HepG2 (cell line): Measurements from ENCODE around the gene AADAT. TPM values are rescaled to one million over a fixed set of nuclear protein-coding genes. Genes with fewer than 3 reads are reported as not detected.

Experiments used
- ATAC-seq: fragments of 200-7000 bp; cut with Tn5 transposase; 3 replicates; pipeline ENCODE4 v1.9.1; 2020; ENCODE audit warnings: mild to moderate bottlenecking, moderate library complexity
- BruUV-seq: library from RNA; stranded (reverse); fragments of 400-500 nt; replicated peaks from 2 replicates; lab custom pipeline; 2021; lab: Mats Ljungman, UMichigan
- CTCF ChIA-PET: fragments of 300-600 bp; formaldehyde crosslinking; extraction: SDS; loops from one replicate; lab custom pipeline; 2021; ENCODE audit warnings: low total read pairs, inconsistent platforms, low intra/inter-chr PET ratio; lab: Yijun Ruan, JAX
- POLR2A ChIA-PET: fragments of 350-600 bp; sonication (Branson Sonifier 250); formaldehyde crosslinking; loops from one replicate; lab custom pipeline; 2020; ENCODE audit warnings: antibody characterized with exemption, inconsistent platforms; lab: Yijun Ruan, JAX
- DNase-seq: peaks from one replicate; pipeline ENCODE4 v3.0.0-alpha.2; 2015; ENCODE audit warnings: low spot score
- FAIRE-seq: peaks from 3 replicates; lab custom pipeline; 2011; peaks lifted over from hg19 to GRCh38; lab: Jason Lieb, UNC
- H2AFZ ChIP-seq: one replicate; pipeline ENCODE4 v1.6.1; 2011; ENCODE audit warnings: low read length, inconsistent platforms
- H3K27ac ChIP-seq: fragments of 300-600 bp; 3 replicates; pipeline ENCODE4 v1.8.0; 2011; ENCODE audit warnings: mixed run types, mild to moderate bottlenecking, mixed read lengths, low read length, inconsistent platforms; ENCODE audit not compliant: insufficient read depth; ENCODE audit errors: extremely low read length
- H3K27me3 ChIP-seq, 2 experiments: fragments of 200-600 bp in 1 of 2; 2 replicates in 1 of 2; 3 replicates in 1 of 2; pipeline versions ENCODE4 v1.6.0 to v1.8.0; 2011; ENCODE audit warnings: low read length in 2 of 2, mild to moderate bottlenecking in 2 of 2, moderate library complexity in 2 of 2, inconsistent platforms in 1 of 2; ENCODE audit not compliant: insufficient read depth in 2 of 2, control insufficient read depth in 1 of 2
- H3K36me3 ChIP-seq, 2 experiments: fragments of 200-600 bp in 1 of 2; replicated peaks in 1 of 2; 2 replicates in 1 of 2; 3 replicates in 1 of 2; pipeline versions ENCODE4 v1.5.1 to v1.8.0; 2011; ENCODE audit warnings: low read length in 2 of 2, inconsistent platforms in 1 of 2; ENCODE audit not compliant: insufficient read depth in 2 of 2, control insufficient read depth in 1 of 2
- H3K4me1 ChIP-seq: 2 replicates; pipeline ENCODE4 v1.5.1; 2012; ENCODE audit warnings: low read length, inconsistent platforms; ENCODE audit not compliant: insufficient read depth
- H3K4me2 ChIP-seq: 2 replicates; pipeline ENCODE4 v1.6.0; 2011; ENCODE audit warnings: low read depth, low read length, inconsistent platforms
- H3K4me3 ChIP-seq, 3 experiments: fragments of 200-600 bp in 1 of 3; sonication (generic), shearing (Covaris generic) in 1 of 3; replicated peaks in 1 of 3; 2 replicates each; pipeline ENCODE4 v1.5.1; 2011 to 2016; ENCODE audit warnings: low read length in 3 of 3, inconsistent platforms in 2 of 3, low read depth in 2 of 3, mild to moderate bottlenecking in 2 of 3, control low read depth in 1 of 3, mixed read lengths in 1 of 3; ENCODE audit not compliant: insufficient read depth in 1 of 3
- H3K79me2 ChIP-seq: one replicate; pipeline ENCODE4 v1.6.1; 2011; ENCODE audit warnings: low read length, inconsistent platforms; ENCODE audit not compliant: insufficient read depth
- H3K9ac ChIP-seq: 2 replicates; pipeline ENCODE4 v1.6.0; 2011; ENCODE audit warnings: mild to moderate bottlenecking, low read depth, low read length, inconsistent platforms; ENCODE audit not compliant: insufficient read depth
- H3K9me3 ChIP-seq: 2 replicates; pipeline ENCODE4 v1.5.1; 2012; ENCODE audit warnings: mild to moderate bottlenecking, low read length
- H4K20me1 ChIP-seq: 2 replicates; pipeline ENCODE4 v1.6.0; 2011; ENCODE audit warnings: inconsistent platforms, mild to moderate bottlenecking, low read length, moderate library complexity; ENCODE audit not compliant: insufficient read depth
- CBX2 ChIP-seq, 2 experiments: fragments of 200-600 bp in 1 of 2; sonication (generic); formaldehyde crosslinking in 1 of 2; IDR thresholded peaks; 2 replicates each; pipeline versions ENCODE4 v1.7.0 to v1.8.1; 2018 to 2022; ENCODE audit warnings: low read depth in 2 of 2, low read length in 1 of 2, mild to moderate bottlenecking in 1 of 2, missing genetic modification reagents in 1 of 2
- EP300 ChIP-seq, 3 experiments: sonication (generic) in 1 of 3; formaldehyde crosslinking in 1 of 3; IDR thresholded peaks; 2 replicates each; pipeline versions ENCODE4 v1.5.1 to v1.6.1; 2011 to 2020; ENCODE audit warnings: low read depth in 2 of 3, low read length in 2 of 3, borderline replicate concordance in 1 of 3, improper control_type of control experiment in 1 of 3, mild to moderate bottlenecking in 1 of 3, missing genetic modification reagents in 1 of 3, moderate library complexity in 1 of 3
- HNRNPL ChIP-seq: fragments of 200-400 bp; formaldehyde crosslinking; IDR thresholded peaks from 2 replicates; pipeline ENCODE4 v1.6.1; 2017; ENCODE audit warnings: mild to moderate bottlenecking, low read depth, low read length
- IRF2 ChIP-seq: IDR thresholded peaks from 2 replicates; pipeline ENCODE4 v1.6.1; 2018; ENCODE audit warnings: missing genetic modification reagents, missing compliant biosample characterization
- KLF15 ChIP-seq: sonication (generic); formaldehyde crosslinking; IDR thresholded peaks from 2 replicates; pipeline ENCODE4 v1.8.1; 2023; ENCODE audit warnings: borderline replicate concordance, mild to moderate bottlenecking, inconsistent platforms, missing genetic modification reagents, mixed read lengths
- NKX3-1 ChIP-seq: sonication (generic); formaldehyde crosslinking; IDR thresholded peaks from 2 replicates; pipeline ENCODE4 v1.5.0; 2020; ENCODE audit warnings: missing genetic modification reagents
- RXRA ChIP-seq: sonication (generic); formaldehyde crosslinking; IDR thresholded peaks from 2 replicates; pipeline ENCODE4 v1.5.1; 2020; ENCODE audit warnings: missing genetic modification reagents
- RXRB ChIP-seq: IDR thresholded peaks from 2 replicates; pipeline ENCODE4 v1.6.1; 2016; ENCODE audit warnings: borderline replicate concordance, missing genetic modification reagents, missing compliant biosample characterization
- TOE1 ChIP-seq: sonication (generic); formaldehyde crosslinking; IDR thresholded peaks from 2 replicates; pipeline ENCODE4 v1.4.0; 2020; ENCODE audit warnings: mild to moderate bottlenecking, missing genetic modification reagents
- ZNF563 ChIP-seq: sonication (generic); formaldehyde crosslinking; IDR thresholded peaks from 2 replicates; pipeline ENCODE4 v1.8.0; 2022; ENCODE audit warnings: mild to moderate bottlenecking, moderate library complexity, missing genetic modification reagents
- ZNF709 ChIP-seq: sonication (generic); formaldehyde crosslinking; IDR thresholded peaks from 2 replicates; pipeline ENCODE4 v1.5.0; 2020; ENCODE audit warnings: mild to moderate bottlenecking, missing genetic modification reagents
- WGBS: methylation state at CpG from one replicate; pipeline ENCODE4 v1.1.6; 2017; ENCODE audit warnings: low lambda C conversion rate; 5-methylcytosine and 5-hydroxymethylcytosine counted together
- in situ Hi-C: cut with HindIII; loops from 2 replicates; pipeline ENCODE4 v1.10.0; 2017; ENCODE audit warnings: low pct_unique_long_range_greater_than_20kb; ENCODE audit not compliant: extremely low pct_ligation_motif_present
- intact Hi-C: fragments of 100-400 bp; cut with micrococcal nuclease; formaldehyde crosslinking; loops from one replicate; pipeline ENCODE4 v1.10.0; 2022; ENCODE audit not compliant: unreplicated experiment
- polyA plus RNA-seq, 8 experiments: library from polyadenylated mRNA; depleted of rRNA in 3 of 8; stranded (reverse) in 7 of 8; unstranded in 1 of 8; fragments of >200 nt; fragmentation: Illumina TruSeq in 4 of 8; extraction: Trizol in 4 of 8; gene quantifications; 2 replicates each; pipeline versions ENCODE4 v1.2.1 to v1.2.3, GENCODE V29; 2011 to 2016; ENCODE audit warnings: low read depth in 4 of 8, missing spikeins in 1 of 8, mixed read lengths in 1 of 8; ENCODE audit not compliant: insufficient read depth in 1 of 8
- total RNA-seq, 5 experiments: library from RNA; depleted of rRNA; stranded (reverse); fragments of >200 nt; fragmentation: Illumina TruSeq; extraction: Trizol; gene quantifications; 2 replicates each; pipeline ENCODE4 v1.2.3, GENCODE V29; 2016; ENCODE audit warnings: low read depth in 1 of 5
- TF ChIP-seq, protein P1 (sequence below): sonication (generic); formaldehyde crosslinking; IDR thresholded peaks from 2 replicates; pipeline ENCODE4 v1.4.0; 2020; ENCODE audit warnings: mild to moderate bottlenecking, missing genetic modification reagents, borderline replicate concordance
- TF ChIP-seq, protein P2 (sequence below): IDR thresholded peaks from 2 replicates; pipeline ENCODE4 v1.6.1; 2012; ENCODE audit warnings: inconsistent platforms
- TF ChIP-seq, protein P3 (sequence below): sonication (generic); formaldehyde crosslinking; IDR thresholded peaks from 2 replicates; pipeline ENCODE4 v1.4.0; 2020; ENCODE audit warnings: missing genetic modification reagents
- TF ChIP-seq, protein P4 (sequence below): sonication (generic); formaldehyde crosslinking; IDR thresholded peaks from 2 replicates; pipeline ENCODE4 v1.5.1; 2020; ENCODE audit warnings: mild to moderate bottlenecking, missing genetic modification reagents, borderline replicate concordance

The AADAT gene
- total and polyA plus RNA-seq, 2 of the 13 experiments (the other 11 are each of a cell fraction or from before 2014, with no cell fraction given), result 6.1 to 9.1 TPM

DNA sequence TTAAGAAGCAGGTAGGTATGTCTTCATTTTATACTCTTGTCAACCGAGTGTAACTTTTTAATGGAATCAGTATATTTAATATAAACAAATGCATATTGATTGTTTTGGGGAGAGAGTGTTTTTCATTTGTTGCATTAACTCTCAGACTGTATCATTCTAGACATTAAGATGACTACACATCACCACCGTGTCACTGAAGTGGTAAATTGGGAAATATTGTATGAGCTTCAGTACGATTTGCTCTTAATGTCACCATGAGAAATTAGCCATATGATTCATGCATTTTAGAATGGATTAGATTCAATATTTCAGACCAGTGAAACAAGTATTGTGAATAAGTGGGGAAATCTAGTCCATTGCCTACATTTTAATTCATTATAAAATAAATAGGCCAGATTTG, 53.9 kb downstream of the AADAT start (continued):
- TF ChIP-seq, protein P1, sequence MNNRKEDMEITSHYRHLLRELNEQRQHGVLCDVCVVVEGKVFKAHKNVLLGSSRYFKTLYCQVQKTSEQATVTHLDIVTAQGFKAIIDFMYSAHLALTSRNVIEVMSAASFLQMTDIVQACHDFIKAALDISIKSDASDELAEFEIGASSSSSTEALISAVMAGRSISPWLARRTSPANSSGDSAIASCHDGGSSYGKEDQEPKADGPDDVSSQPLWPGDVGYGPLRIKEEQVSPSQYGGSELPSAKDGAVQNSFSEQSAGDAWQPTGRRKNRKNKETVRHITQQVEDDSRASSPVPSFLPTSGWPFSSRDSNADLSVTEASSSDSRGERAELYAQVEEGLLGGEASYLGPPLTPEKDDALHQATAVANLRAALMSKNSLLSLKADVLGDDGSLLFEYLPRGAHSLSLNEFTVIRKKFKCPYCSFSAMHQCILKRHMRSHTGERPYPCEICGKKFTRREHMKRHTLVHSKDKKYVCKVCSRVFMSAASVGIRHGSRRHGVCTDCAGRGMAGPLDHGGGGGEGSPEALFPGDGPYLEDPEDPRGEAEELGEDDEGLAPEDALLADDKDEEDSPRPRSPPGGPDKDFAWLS (CRISPR knock-in tag), result no peak
- TF ChIP-seq TOE1 (CRISPR knock-in tag) (no peak), CBX2 (IDR thresholded peaks at IDR 0.05; ENCODE audit: low read depth, low read length) (no peak), CBX2 (CRISPR knock-in tag; IDR thresholded peaks at IDR 0.05; ENCODE audit: low read depth) (no peak), KLF15 (CRISPR knock-in tag) (no peak), RXRA (no peak), RXRB (CRISPR knock-in tag) (no peak), IRF2 (CRISPR knock-in tag) (no peak), NKX3-1 (CRISPR knock-in tag) (no peak)
- TF ChIP-seq, protein P2, sequence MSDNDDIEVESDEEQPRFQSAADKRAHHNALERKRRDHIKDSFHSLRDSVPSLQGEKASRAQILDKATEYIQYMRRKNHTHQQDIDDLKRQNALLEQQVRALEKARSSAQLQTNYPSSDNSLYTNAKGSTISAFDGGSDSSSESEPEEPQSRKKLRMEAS, result no peak

DNA sequence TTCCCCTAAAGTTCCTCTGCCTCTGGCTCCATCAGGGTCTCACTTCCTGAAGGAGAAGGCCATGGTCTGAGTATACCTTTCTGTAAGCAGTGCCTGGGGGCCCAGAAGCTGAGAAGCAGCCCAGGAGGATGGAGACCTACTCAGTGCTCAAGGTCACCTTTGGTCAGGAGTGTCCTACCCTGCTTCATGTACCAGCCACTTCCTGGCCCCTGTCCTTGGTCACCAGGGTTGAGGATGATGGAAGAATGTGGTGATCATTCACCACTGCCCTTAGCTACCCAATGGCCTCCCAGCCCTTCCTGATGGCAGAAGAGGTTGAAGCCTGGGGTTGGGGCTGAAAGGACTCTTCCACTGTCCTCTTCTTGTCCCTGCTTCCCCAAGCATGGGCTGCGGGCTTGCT, 54.5 kb downstream of the AADAT start:
- POLR2A ChIA-PET, result no interaction called here
- H3K27ac ChIP-seq, result no peak overlapping the region
- no peak overlapping the region for H3K4me3 ChIP-seq
- H2AFZ ChIP-seq, result no peak overlapping the region
- no peak overlapping the region for H3K9ac ChIP-seq
- DNase-seq, result no peak
- ATAC-seq, result no peak
- no peaks in the 10 kb centered on the region for H3K79me2 ChIP-seq
- in situ Hi-C loops (no loop called here), intact Hi-C loops (no loop called here)
- H4K20me1 ChIP-seq, result no peaks in the 10 kb centered on the region
- no peaks in the 10 kb centered on the region for H3K36me3 ChIP-seq
- H3K9me3 ChIP-seq, result no peaks in the 10 kb centered on the region
- no peaks in the 10 kb centered on the region; a peak in 1 of 5 replicates for H3K27me3 ChIP-seq
- BruUV-seq, result no TSS peak
- CTCF ChIA-PET, result no interaction called here
- FAIRE-seq, result no peak
- WGBS, result 55% methylated on average over 1 of the region's 1 CpG
- no peaks in the 10 kb centered on the region for H3K4me1 ChIP-seq
- no peak overlapping the region for H3K4me2 ChIP-seq
- no peak for TF ChIP-seq ZNF709 (CRISPR knock-in tag)
- no peak for TF ChIP-seq HNRNPL
- no peak for TF ChIP-seq ZNF563 (CRISPR knock-in tag)
- TF ChIP-seq, protein P3, sequence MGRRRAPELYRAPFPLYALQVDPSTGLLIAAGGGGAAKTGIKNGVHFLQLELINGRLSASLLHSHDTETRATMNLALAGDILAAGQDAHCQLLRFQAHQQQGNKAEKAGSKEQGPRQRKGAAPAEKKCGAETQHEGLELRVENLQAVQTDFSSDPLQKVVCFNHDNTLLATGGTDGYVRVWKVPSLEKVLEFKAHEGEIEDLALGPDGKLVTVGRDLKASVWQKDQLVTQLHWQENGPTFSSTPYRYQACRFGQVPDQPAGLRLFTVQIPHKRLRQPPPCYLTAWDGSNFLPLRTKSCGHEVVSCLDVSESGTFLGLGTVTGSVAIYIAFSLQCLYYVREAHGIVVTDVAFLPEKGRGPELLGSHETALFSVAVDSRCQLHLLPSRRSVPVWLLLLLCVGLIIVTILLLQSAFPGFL (CRISPR knock-in tag), result no peak
- TF ChIP-seq EP300 (IDR thresholded peaks at IDR 0.05; ENCODE audit: low read depth in 2 of 2, low read length in 2 of 2), result no peak
- no peak for TF ChIP-seq EP300 (CRISPR knock-in tag; IDR thresholded peaks at IDR 0.05; ENCODE audit: borderline replicate concordance)
- TF ChIP-seq, protein P4, sequence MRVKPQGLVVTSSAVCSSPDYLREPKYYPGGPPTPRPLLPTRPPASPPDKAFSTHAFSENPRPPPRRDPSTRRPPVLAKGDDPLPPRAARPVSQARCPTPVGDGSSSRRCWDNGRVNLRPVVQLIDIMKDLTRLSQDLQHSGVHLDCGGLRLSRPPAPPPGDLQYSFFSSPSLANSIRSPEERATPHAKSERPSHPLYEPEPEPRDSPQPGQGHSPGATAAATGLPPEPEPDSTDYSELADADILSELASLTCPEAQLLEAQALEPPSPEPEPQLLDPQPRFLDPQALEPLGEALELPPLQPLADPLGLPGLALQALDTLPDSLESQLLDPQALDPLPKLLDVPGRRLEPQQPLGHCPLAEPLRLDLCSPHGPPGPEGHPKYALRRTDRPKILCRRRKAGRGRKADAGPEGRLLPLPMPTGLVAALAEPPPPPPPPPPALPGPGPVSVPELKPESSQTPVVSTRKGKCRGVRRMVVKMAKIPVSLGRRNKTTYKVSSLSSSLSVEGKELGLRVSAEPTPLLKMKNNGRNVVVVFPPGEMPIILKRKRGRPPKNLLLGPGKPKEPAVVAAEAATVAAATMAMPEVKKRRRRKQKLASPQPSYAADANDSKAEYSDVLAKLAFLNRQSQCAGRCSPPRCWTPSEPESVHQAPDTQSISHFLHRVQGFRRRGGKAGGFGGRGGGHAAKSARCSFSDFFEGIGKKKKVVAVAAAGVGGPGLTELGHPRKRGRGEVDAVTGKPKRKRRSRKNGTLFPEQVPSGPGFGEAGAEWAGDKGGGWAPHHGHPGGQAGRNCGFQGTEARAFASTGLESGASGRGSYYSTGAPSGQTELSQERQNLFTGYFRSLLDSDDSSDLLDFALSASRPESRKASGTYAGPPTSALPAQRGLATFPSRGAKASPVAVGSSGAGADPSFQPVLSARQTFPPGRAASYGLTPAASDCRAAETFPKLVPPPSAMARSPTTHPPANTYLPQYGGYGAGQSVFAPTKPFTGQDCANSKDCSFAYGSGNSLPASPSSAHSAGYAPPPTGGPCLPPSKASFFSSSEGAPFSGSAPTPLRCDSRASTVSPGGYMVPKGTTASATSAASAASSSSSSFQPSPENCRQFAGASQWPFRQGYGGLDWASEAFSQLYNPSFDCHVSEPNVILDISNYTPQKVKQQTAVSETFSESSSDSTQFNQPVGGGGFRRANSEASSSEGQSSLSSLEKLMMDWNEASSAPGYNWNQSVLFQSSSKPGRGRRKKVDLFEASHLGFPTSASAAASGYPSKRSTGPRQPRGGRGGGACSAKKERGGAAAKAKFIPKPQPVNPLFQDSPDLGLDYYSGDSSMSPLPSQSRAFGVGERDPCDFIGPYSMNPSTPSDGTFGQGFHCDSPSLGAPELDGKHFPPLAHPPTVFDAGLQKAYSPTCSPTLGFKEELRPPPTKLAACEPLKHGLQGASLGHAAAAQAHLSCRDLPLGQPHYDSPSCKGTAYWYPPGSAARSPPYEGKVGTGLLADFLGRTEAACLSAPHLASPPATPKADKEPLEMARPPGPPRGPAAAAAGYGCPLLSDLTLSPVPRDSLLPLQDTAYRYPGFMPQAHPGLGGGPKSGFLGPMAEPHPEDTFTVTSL, result no peak
